GM04504 (cell line): ENCODE data around the gene SPATA16.
"Not testable (repeated sequence)": the region's sequence is repeated elsewhere in the genome, so short reads cannot be mapped to it uniquely, and the experiment has no call there.

Experiments used
- DNase-seq: peaks from one replicate; pipeline ENCODE4 v3.0.0-alpha.2; 2012; ENCODE audit warnings: low read depth

Gene SPATA16

GRCh38 chr3:173004681-173005080 lies 136.4 kb downstream of the SPATA16 start:
- DNase-seq: no peak

- no peak for DNase-seq
These were observed 137.1 kb downstream of the SPATA16 start for GRCh38 chr3:173003956-173004355.

GRCh38 chr3:173003471-173003870 lies 137.6 kb downstream of the SPATA16 start:
- DNase-seq: no peak

GRCh38 chr3:173001622-173002021 lies 139.4 kb downstream of the SPATA16 start:
- no peak for DNase-seq

- DNase-seq: no peak
These were observed 140.5 kb downstream of the SPATA16 start for GRCh38 chr3:173000553-173000952.

GRCh38 chr3:172993412-172993811 lies 147.6 kb downstream of the SPATA16 start:
- DNase-seq: no peak

GRCh38 chr3:172991424-172991996 lies 149.5 kb downstream of the SPATA16 start:
- no peak for DNase-seq

- DNase-seq: no peak
These were observed 151.7 kb downstream of the SPATA16 start for GRCh38 chr3:172989373-172989772.

GRCh38 chr3:172987273-172987672 lies 153.8 kb downstream of the SPATA16 start:
- no peak for DNase-seq

- no peak for DNase-seq
These were observed 156.1 kb downstream of the SPATA16 start for GRCh38 chr3:172984914-172985313.

GRCh38 chr3:172982736-172983364 lies 158.2 kb downstream of the SPATA16 start:
- no peak for DNase-seq

GRCh38 chr3:172981407-172981983 lies 159.5 kb downstream of the SPATA16 start:
- DNase-seq: no peak

GRCh38 chr3:172980849-172981248 lies 160.2 kb downstream of the SPATA16 start:
- DNase-seq: no peak

- no peak for DNase-seq
These were observed 163.3 kb downstream of the SPATA16 start for GRCh38 chr3:172977696-172978095.

- no peak for DNase-seq
These were observed 166.1 kb downstream of the SPATA16 start for GRCh38 chr3:172974969-172975368.

GRCh38 chr3:172973799-172974198 lies 167.2 kb downstream of the SPATA16 start:
- no peak for DNase-seq

GRCh38 chr3:172972717-172973116 lies 168.3 kb downstream of the SPATA16 start:
- no peak for DNase-seq

- DNase-seq: no peak
These were observed 169.0 kb downstream of the SPATA16 start for GRCh38 chr3:172972067-172972466.

GRCh38 chr3:172968646-172969045 lies 172.4 kb downstream of the SPATA16 start:
- DNase-seq: no peak

GRCh38 chr3:172965256-172965655 lies 175.8 kb downstream of the SPATA16 start:
- no peak for DNase-seq

- DNase-seq: not testable (repeated sequence)
These were observed 180.3 kb downstream of the SPATA16 start for GRCh38 chr3:172960626-172961182.

- DNase-seq: no peak
These were observed 182.5 kb downstream of the SPATA16 start for GRCh38 chr3:172958565-172958964.

GRCh38 chr3:172953571-172953970 lies 187.5 kb downstream of the SPATA16 start:
- no peak for DNase-seq
